H1 (cell line): ENCODE measurements around the gene POLA2. TPM values are rescaled to one million over a fixed set of nuclear protein-coding genes. Genes with fewer than 3 reads are reported as not detected.

ENCODE experiments used
- CTCF ChIA-PET: fragments of 300-600 bp; sonication (Branson Sonifier 250); formaldehyde crosslinking; loops from one replicate; lab custom pipeline; 2021; ENCODE audit not compliant: partially characterized antibody; lab: Charles Lee
- POLR2A ChIA-PET: fragments of 300-600 bp; sonication (Branson Sonifier 250); formaldehyde crosslinking; loops from one replicate; lab custom pipeline; 2021; ENCODE audit warnings: inconsistent platforms; ENCODE audit not compliant: partially characterized antibody; lab: Charles Lee
- DNase-seq, 2 experiments: peaks; one replicate each; pipeline versions ENCODE4 v3.0.0 to v3.0.0-alpha.2; 2010 to 2022; ENCODE audit warnings: low spot score in 2 of 2, low read depth in 1 of 2, mixed read lengths in 1 of 2
- FAIRE-seq: peaks from 2 replicates; lab custom pipeline; 2011; peaks lifted over from hg19 to GRCh38; lab: Jason Lieb, UNC
- H2AFZ ChIP-seq: 2 replicates; pipeline ENCODE4 v1.8.1; 2012; ENCODE audit warnings: low read length, inconsistent platforms
- H2AK5ac ChIP-seq: 2 replicates; pipeline ENCODE4 v1.6.1; 2013; ENCODE audit warnings: low read depth, low read length
- H2BK120ac ChIP-seq: replicated peaks from 2 replicates; pipeline ENCODE3; 2013; ENCODE audit warnings: low read depth, low read length, inconsistent platforms
- H2BK12ac ChIP-seq: 2 replicates; pipeline ENCODE4 v1.6.1; 2013; ENCODE audit warnings: low read depth, low read length
- H2BK15ac ChIP-seq: 2 replicates; pipeline ENCODE4 v1.6.1; 2013; ENCODE audit warnings: low read length
- H2BK20ac ChIP-seq: 2 replicates; pipeline ENCODE4 v1.6.1; 2013; ENCODE audit warnings: low read length
- H2BK5ac ChIP-seq: 2 replicates; pipeline ENCODE4 v1.6.1; 2013; ENCODE audit warnings: low read depth, low read length
- H3K14ac ChIP-seq: 2 replicates; pipeline ENCODE4 v1.6.1; 2013; ENCODE audit warnings: inconsistent platforms; ENCODE audit not compliant: insufficient read length
- H3K18ac ChIP-seq: 2 replicates; pipeline ENCODE4 v1.6.1; 2013; ENCODE audit warnings: low read length; ENCODE audit errors: extremely low read depth
- H3K23ac ChIP-seq: 2 replicates; pipeline ENCODE4 v1.6.1; 2013; ENCODE audit warnings: inconsistent platforms; ENCODE audit not compliant: insufficient read length
- H3K23me2 ChIP-seq: 2 replicates; pipeline ENCODE4 v1.6.1; 2013; ENCODE audit warnings: low read depth, low read length
- H3K27ac ChIP-seq: 2 replicates; pipeline ENCODE4 v1.6.1; 2011; ENCODE audit warnings: low read depth, low read length, inconsistent platforms
- H3K27me3 ChIP-seq, 4 experiments: replicated peaks in 1 of 4; 1 replicate in 1 of 4; 2 replicates in 3 of 4; pipeline versions ENCODE4 v1.6.1 to v1.8.1; 2011 to 2013; ENCODE audit warnings: low read length in 3 of 4, mild to moderate bottlenecking in 3 of 4, inconsistent platforms in 2 of 4, mixed read lengths in 2 of 4, moderate library complexity in 1 of 4; ENCODE audit not compliant: control insufficient read depth in 3 of 4, insufficient read depth in 3 of 4; ENCODE audit errors: extremely low read depth in 1 of 4
- H3K36me3 ChIP-seq, 4 experiments: 2 replicates each; pipeline versions ENCODE4 v1.6.1 to v1.8.1; 2011 to 2013; ENCODE audit warnings: mild to moderate bottlenecking in 4 of 4, low read length in 3 of 4, moderate library complexity in 2 of 4, control low read depth in 1 of 4, inconsistent platforms in 1 of 4; ENCODE audit not compliant: insufficient read depth in 4 of 4, control insufficient read depth in 2 of 4
- H3K4ac ChIP-seq: replicated peaks from 2 replicates; pipeline ENCODE3; 2013; ENCODE audit warnings: low read length, low read depth, mixed read lengths, inconsistent platforms; ENCODE audit not compliant: insufficient read length
- H3K4me1 ChIP-seq, 4 experiments: replicated peaks in 1 of 4; 1 replicate in 1 of 4; 2 replicates in 3 of 4; pipeline versions ENCODE4 v1.6.1 to v1.8.1; 2011 to 2013; ENCODE audit warnings: low read length in 3 of 4, inconsistent platforms in 2 of 4, mixed read lengths in 1 of 4; ENCODE audit not compliant: insufficient read depth in 4 of 4, control insufficient read depth in 3 of 4
- H3K4me2 ChIP-seq, 2 experiments: 2 replicates each; pipeline versions ENCODE4 v1.6.1 to v1.8.1; 2011 to 2013; ENCODE audit warnings: low read depth in 2 of 2, low read length in 2 of 2, control low read depth in 1 of 2, inconsistent platforms in 1 of 2, mild to moderate bottlenecking in 1 of 2; ENCODE audit not compliant: insufficient read depth in 1 of 2
- H3K4me3 ChIP-seq, 4 experiments: fragments of 200-600, 300-600 bp in 1 of 4; sonication (generic), shearing (Covaris generic), sonication (Bioruptor Twin) in 1 of 4; 2 replicates each; pipeline versions ENCODE4 v1.5.1 to v1.8.1; 2011 to 2016; ENCODE audit warnings: low read length in 4 of 4, low read depth in 3 of 4, control low read depth in 2 of 4, inconsistent platforms in 2 of 4, mild to moderate bottlenecking in 2 of 4, mixed read lengths in 1 of 4, moderate library complexity in 1 of 4; ENCODE audit not compliant: insufficient read depth in 2 of 4; ENCODE audit errors: extremely low read depth in 1 of 4
- H3K56ac ChIP-seq: replicated peaks from 2 replicates; pipeline ENCODE3; 2013; ENCODE audit warnings: low read depth, mild to moderate bottlenecking, mixed read lengths, low read length, inconsistent platforms; ENCODE audit not compliant: insufficient read length
- H3K79me1 ChIP-seq: 2 replicates; pipeline ENCODE4 v1.6.1; 2013; ENCODE audit warnings: low read depth, low read length, control low read depth
- H3K79me2 ChIP-seq, 2 experiments: 2 replicates each; pipeline versions ENCODE4 v1.6.1 to v1.8.1; 2012 to 2013; ENCODE audit warnings: low read length in 2 of 2, mild to moderate bottlenecking in 2 of 2, inconsistent platforms in 1 of 2; ENCODE audit not compliant: insufficient read depth in 2 of 2, control insufficient read depth in 1 of 2
- H3K9ac ChIP-seq, 4 experiments: replicated peaks in 1 of 4; 1 replicate in 1 of 4; 2 replicates in 3 of 4; pipeline versions ENCODE4 v1.6.1 to v1.8.1; 2011 to 2013; ENCODE audit warnings: low read depth in 3 of 4, low read length in 3 of 4, control low read depth in 2 of 4, mild to moderate bottlenecking in 2 of 4, moderate library complexity in 2 of 4, inconsistent platforms in 1 of 4; ENCODE audit errors: extremely low read depth in 1 of 4
- H3K9me3 ChIP-seq, 2 experiments: 2 replicates each; pipeline versions ENCODE4 v1.6.1 to v1.8.1; 2012 to 2013; ENCODE audit warnings: mild to moderate bottlenecking in 2 of 2, moderate library complexity in 2 of 2, control low read depth in 1 of 2, inconsistent platforms in 1 of 2, low read depth in 1 of 2, low read length in 1 of 2, mixed read lengths in 1 of 2; ENCODE audit not compliant: insufficient read depth in 2 of 2
- H4K20me1 ChIP-seq, 2 experiments: replicated peaks in 1 of 2; 2 replicates each; pipeline versions ENCODE3 to v1.8.1; 2011 to 2013; ENCODE audit warnings: inconsistent platforms in 2 of 2, low read length in 2 of 2, mild to moderate bottlenecking in 1 of 2; ENCODE audit not compliant: insufficient read depth in 2 of 2, control insufficient read depth in 1 of 2
- H4K5ac ChIP-seq: 2 replicates; pipeline ENCODE4 v1.6.1; 2013; ENCODE audit warnings: low read length, low read depth, mixed read lengths, inconsistent platforms; ENCODE audit not compliant: insufficient read length
- H4K8ac ChIP-seq: 2 replicates; pipeline ENCODE4 v1.8.0; 2013; ENCODE audit warnings: mild to moderate bottlenecking, moderate library complexity, low read length, inconsistent platforms; ENCODE audit not compliant: insufficient read depth; ENCODE audit errors: extremely low read depth
- H4K91ac ChIP-seq: replicated peaks from 2 replicates; pipeline ENCODE3; 2013; ENCODE audit warnings: low read length, mixed read lengths, inconsistent platforms; ENCODE audit not compliant: insufficient read length
- ATF3 ChIP-seq: IDR thresholded peaks from 2 replicates; pipeline ENCODE4 v1.6.1; 2011; ENCODE audit warnings: low read depth, mild to moderate bottlenecking, low read length; ENCODE audit not compliant: insufficient read depth
- CEBPB ChIP-seq: IDR thresholded peaks from 2 replicates; pipeline ENCODE4 v1.6.1; 2012; ENCODE audit warnings: low read depth, low read length
- CTCF ChIP-seq, 3 experiments: IDR thresholded peaks; 1 replicate in 2 of 3; 2 replicates in 1 of 3; pipeline versions ENCODE4 v1.5.1 to v1.6.1; 2011; ENCODE audit warnings: low read length in 3 of 3, mild to moderate bottlenecking in 3 of 3, inconsistent platforms in 2 of 3, low read depth in 1 of 3, moderate library complexity in 1 of 3; ENCODE audit not compliant: insufficient read depth in 1 of 3; ENCODE audit errors: control extremely low read depth in 1 of 3
- GABPA ChIP-seq: IDR thresholded peaks from 2 replicates; pipeline ENCODE4 v1.6.1; 2011; ENCODE audit warnings: mild to moderate bottlenecking, low read length, moderate library complexity, borderline replicate concordance; ENCODE audit not compliant: insufficient read depth
- KDM5A ChIP-seq: fragments of 200-600 bp; IDR thresholded peaks from 2 replicates; pipeline ENCODE4 v1.7.1; 2012; ENCODE audit warnings: mild to moderate bottlenecking, low read length, inconsistent platforms, mixed read lengths
- SP1 ChIP-seq: IDR thresholded peaks from 2 replicates; pipeline ENCODE4 v1.6.1; 2011; ENCODE audit warnings: low read depth, low read length
- SP4 ChIP-seq: IDR thresholded peaks from 2 replicates; pipeline ENCODE4 v1.6.1; 2012; ENCODE audit warnings: low read length, inconsistent platforms
- SRF ChIP-seq: IDR thresholded peaks from 2 replicates; pipeline ENCODE4 v1.6.1; 2011; ENCODE audit warnings: mild to moderate bottlenecking, low read depth, low read length, moderate library complexity
- TAF7 ChIP-seq: optimal IDR thresholded peaks from 2 replicates; pipeline ENCODE3; 2011; ENCODE audit warnings: low read depth, mild to moderate bottlenecking, inconsistent platforms, low read length, moderate library complexity, borderline replicate concordance
- TCF12 ChIP-seq: IDR thresholded peaks from 2 replicates; pipeline ENCODE4 v1.6.1; 2011; ENCODE audit warnings: low read depth, mild to moderate bottlenecking, low read length
- WGBS, 2 experiments: shearing (Covaris generic) in 1 of 2; methylation state at CpG; one replicate each; pipeline versions ENCODE4 v1.1.6 to v1.1.7; 2013 to 2015; ENCODE audit warnings: low lambda C conversion rate in 2 of 2, mixed read lengths in 2 of 2, inconsistent platforms in 1 of 2, low coverage in 1 of 2, missing lambda C conversion rate in 1 of 2; ENCODE audit not compliant: insufficient replicate concordance in 2 of 2, insufficient coverage in 1 of 2, insufficient read length in 1 of 2; ENCODE audit errors: extremely low coverage in 1 of 2, missing lambda C conversion rate in 1 of 2; 5-methylcytosine and 5-hydroxymethylcytosine counted together
- polyA plus RNA-seq, 7 experiments: library from polyadenylated mRNA; depleted of rRNA in 3 of 7; stranded (reverse) in 5 of 7; unstranded in 2 of 7; fragments of >200 nt in 5 of 7; fragments of 200-250 nt in 2 of 7; gene quantifications; 1 replicate in 5 of 7; 2 replicates in 1 of 7; 4 replicates in 1 of 7; pipeline versions ENCODE4 v1.2.1 to v1.2.3, GENCODE V29; 2011 to 2013; ENCODE audit warnings: missing spikeins in 2 of 7, mixed read lengths in 2 of 7
- total RNA-seq: library from RNA; stranded (reverse); fragmentation: NEBNext Ultra II Directional; extraction: Animal tissue kit (Norgen Biotek cat#: 25700); gene quantifications from 2 replicates; pipeline ENCODE4 v1.2.1, GENCODE V29; 2021

The POLA2 gene
- total and polyA plus RNA-seq, 2 of the 8 experiments (the other 6 are each of a cell fraction or from before 2014, with no cell fraction given), result 31.2 to 55.9 TPM

GRCh38 chr11:65293909-65294381, 32.2 kb downstream of the POLA2 start:
- no peak overlapping the region for H2BK12ac ChIP-seq
- FAIRE-seq (no peak), DNase-seq (no peak)
- ChIA-PET CTCF (interaction anchor here (0.9 to 52.8 kb wide), 3 partner anchors 7 to 277 kb away, joined by 3 to 1179 read pairs (median 1179); partner anchors contain the start of genes CDC42EP2, DPF2 and ZNRD2), POLR2A (interaction anchor here (0.6 to 3.9 kb wide), 6 partner anchors 13 to 517 kb away, joined by 3 to 34 read pairs (median 4); partner anchors contain the start of gene NEAT1)
- no peak overlapping the region for H2AK5ac ChIP-seq
- H4K8ac ChIP-seq, result no peak overlapping the region
- no peak overlapping the region for H2BK120ac ChIP-seq
- H3K4me1 ChIP-seq, result no peaks in the 10 kb centered on the region
- H3K4me2 ChIP-seq, result no peak overlapping the region
- no peaks in the 10 kb centered on the region for H4K20me1 ChIP-seq
- H3K23ac ChIP-seq, result no peak overlapping the region
- no peak overlapping the region for H3K9ac ChIP-seq
- no peak overlapping the region for H3K14ac ChIP-seq
- H3K36me3 ChIP-seq, result peaks cover 35 to 80% (median 63%) of the 10 kb centered on the region in 4 experiments
- H3K9me3 ChIP-seq, result no peaks in the 10 kb centered on the region
- H2BK5ac ChIP-seq, result no peak overlapping the region
- H3K27me3 ChIP-seq, result no peaks in the 10 kb centered on the region
- no peak overlapping the region for H3K56ac ChIP-seq
- H2BK15ac ChIP-seq, result no peak overlapping the region
- H3K79me2 ChIP-seq, result no peaks in the 10 kb centered on the region
- no peaks in the 10 kb centered on the region; the same call in 1 of the 2 replicates for H3K79me1 ChIP-seq
- H2AFZ ChIP-seq, result no peak overlapping the region
- H2BK20ac ChIP-seq, result no peak overlapping the region
- H4K91ac ChIP-seq, result no peak overlapping the region
- no peak overlapping the region for H4K5ac ChIP-seq
- WGBS, 2 experiments, result 95% methylated on average over 10 of the region's 10 CpGs; no CpG with 5 or more reads in 1 of the 2 experiments
- H3K27ac ChIP-seq, result no peak overlapping the region
- no peak overlapping the region for H3K18ac ChIP-seq
- no peak overlapping the region for H3K4me3 ChIP-seq
- no peak overlapping the region for H3K4ac ChIP-seq
- H3K23me2 ChIP-seq, result no peaks in the 10 kb centered on the region
- TF ChIP-seq TAF7 (no peak), SRF (no peak), KDM5A (no peak), CEBPB (no peak), CTCF (IDR thresholded peaks at IDR 0.05; ENCODE audit: control extremely low read depth in 1 of 3, insufficient read depth in 1 of 3, low read depth in 1 of 3, low read length in 3 of 3) (no peak), GABPA (no peak), SP4 (no peak), SP1 (no peak), TCF12 (no peak), ATF3 (no peak)
